OCI-LY7 (cell line): ENCODE results near the gene NOTCH2.

ENCODE experiments used
- EZH2phosphoT487 ChIP-seq: fragments of 200-600 bp; sonication (generic); IDR thresholded peaks from 2 replicates; pipeline ENCODE4 v1.6.1; 2018; ENCODE audit warnings: low read depth, borderline replicate concordance, mild to moderate bottlenecking, mixed run types, antibody characterized with exemption, low read length, moderate library complexity, mixed read lengths
- TF ChIP-seq, protein P1 (sequence below): fragments of 200-600 bp; sonication (generic); conservative IDR thresholded peaks from 2 replicates; pipeline ENCODE4 v1.5.1; 2014; ENCODE audit warnings: mild to moderate bottlenecking, antibody characterized with exemption, low read length, moderate library complexity, mixed read lengths

DNA sequence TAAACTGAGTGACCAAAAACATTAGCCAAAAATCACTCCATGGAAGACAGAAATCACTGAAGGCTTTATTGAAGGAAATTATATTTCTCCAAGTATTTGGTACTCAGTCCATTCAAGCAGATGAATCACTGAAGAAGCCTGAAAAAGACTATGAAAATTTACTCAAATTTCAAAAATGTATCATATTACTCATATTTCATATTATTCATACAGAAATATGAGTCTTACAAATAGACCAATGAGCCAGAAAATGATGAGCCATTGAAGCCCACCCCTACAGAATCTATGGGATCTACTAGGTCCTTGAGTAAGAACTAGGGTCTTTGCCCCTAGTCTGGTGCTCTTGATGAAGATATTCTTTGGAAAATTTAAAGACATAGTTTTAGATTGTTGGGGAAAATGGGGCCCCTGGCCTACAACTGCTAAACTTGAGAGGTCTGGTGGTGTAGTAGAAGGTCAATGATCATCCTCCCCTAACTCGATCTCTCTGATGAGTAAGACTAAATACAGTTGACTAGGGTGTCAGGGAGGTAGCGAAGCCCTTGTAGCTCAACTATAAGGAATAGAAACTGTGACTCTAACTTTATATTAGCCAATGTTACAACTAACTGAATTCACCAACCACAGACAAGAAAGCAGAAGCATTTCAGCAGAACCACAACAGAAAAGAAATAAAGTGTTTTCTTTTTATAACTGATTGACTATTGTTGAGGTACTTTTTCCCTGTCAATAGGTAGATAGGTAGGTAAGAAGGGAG is 81.0 kb downstream of the NOTCH2 start:
- TF ChIP-seq, protein P1, sequence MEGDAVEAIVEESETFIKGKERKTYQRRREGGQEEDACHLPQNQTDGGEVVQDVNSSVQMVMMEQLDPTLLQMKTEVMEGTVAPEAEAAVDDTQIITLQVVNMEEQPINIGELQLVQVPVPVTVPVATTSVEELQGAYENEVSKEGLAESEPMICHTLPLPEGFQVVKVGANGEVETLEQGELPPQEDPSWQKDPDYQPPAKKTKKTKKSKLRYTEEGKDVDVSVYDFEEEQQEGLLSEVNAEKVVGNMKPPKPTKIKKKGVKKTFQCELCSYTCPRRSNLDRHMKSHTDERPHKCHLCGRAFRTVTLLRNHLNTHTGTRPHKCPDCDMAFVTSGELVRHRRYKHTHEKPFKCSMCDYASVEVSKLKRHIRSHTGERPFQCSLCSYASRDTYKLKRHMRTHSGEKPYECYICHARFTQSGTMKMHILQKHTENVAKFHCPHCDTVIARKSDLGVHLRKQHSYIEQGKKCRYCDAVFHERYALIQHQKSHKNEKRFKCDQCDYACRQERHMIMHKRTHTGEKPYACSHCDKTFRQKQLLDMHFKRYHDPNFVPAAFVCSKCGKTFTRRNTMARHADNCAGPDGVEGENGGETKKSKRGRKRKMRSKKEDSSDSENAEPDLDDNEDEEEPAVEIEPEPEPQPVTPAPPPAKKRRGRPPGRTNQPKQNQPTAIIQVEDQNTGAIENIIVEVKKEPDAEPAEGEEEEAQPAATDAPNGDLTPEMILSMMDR: no peak
- no peak for TF ChIP-seq EZH2phosphoT487
